Pons (tissue), 1 donor: Measurements from ENCODE around the gene KCND2.

Experiments
- DNase-seq: peaks from one replicate; pipeline ENCODE4 v3.0.0-alpha.2; 2016; ENCODE audit warnings: low spot score

Gene KCND2

GRCh38 chr7:120412139-120413050, 139.4 kb downstream of the KCND2 start:
- no peak for DNase-seq

GRCh38 chr7:120413164-120413563, 140.2 kb downstream of the KCND2 start:
- no peak for DNase-seq

- DNase-seq, result no peak
Observed at GRCh38 chr7:120417244-120417979, 144.4 kb downstream of the KCND2 start.

- no peak for DNase-seq
Observed at GRCh38 chr7:120421151-120421651, 148.2 kb downstream of the KCND2 start.

GRCh38 chr7:120431016-120431415, 158.0 kb downstream of the KCND2 start:
- DNase-seq, result no peak

GRCh38 chr7:120436487-120437060, 163.6 kb downstream of the KCND2 start:
- DNase-seq, result peak; percentile 29

GRCh38 chr7:120441850-120442249, 168.9 kb downstream of the KCND2 start:
- no peak for DNase-seq

GRCh38 chr7:120442838-120443237, 169.9 kb downstream of the KCND2 start:
- DNase-seq, result no peak

- DNase-seq, result no peak
Observed at GRCh38 chr7:120444650-120445049, 171.7 kb downstream of the KCND2 start.

GRCh38 chr7:120445276-120445675, 172.3 kb downstream of the KCND2 start:
- DNase-seq, result no peak

GRCh38 chr7:120452665-120453064, 179.7 kb downstream of the KCND2 start:
- DNase-seq, result no peak

- DNase-seq, result no peak
Observed at GRCh38 chr7:120456699-120457098, 183.7 kb downstream of the KCND2 start.

GRCh38 chr7:120460949-120461348, 188.0 kb downstream of the KCND2 start:
- DNase-seq, result no peak

GRCh38 chr7:120462991-120463390, 190.0 kb downstream of the KCND2 start:
- DNase-seq, result no peak

GRCh38 chr7:120464104-120464503, 191.1 kb downstream of the KCND2 start:
- DNase-seq, result no peak

- DNase-seq, result no peak
Observed at GRCh38 chr7:120467676-120468075, 194.7 kb downstream of the KCND2 start.

GRCh38 chr7:120468611-120469010, 195.6 kb downstream of the KCND2 start:
- no peak for DNase-seq

GRCh38 chr7:120472892-120473291, 199.9 kb downstream of the KCND2 start:
- no peak for DNase-seq

- DNase-seq, result no peak
Observed at GRCh38 chr7:120473352-120473751, 200.4 kb downstream of the KCND2 start.

- DNase-seq, result no peak
Observed at GRCh38 chr7:120475994-120476393, 203.0 kb downstream of the KCND2 start.

- no peak for DNase-seq
Observed at GRCh38 chr7:120480472-120480871, 207.5 kb downstream of the KCND2 start.

GRCh38 chr7:120480930-120481329, 208.0 kb downstream of the KCND2 start:
- no peak for DNase-seq

- no peak for DNase-seq
Observed at GRCh38 chr7:120486164-120486563, 213.2 kb downstream of the KCND2 start.
